ENCODE results near the gene CCT8L2. TPM values are rescaled to one million over a fixed set of nuclear protein-coding genes. Genes with fewer than 3 reads are reported as not detected.
"Not testable (repeated sequence)": the region's sequence is repeated elsewhere in the genome, so short reads cannot be mapped to it uniquely, and the experiment has no call there.

Gene CCT8L2
- total RNA-seq, 2 donors from 2014 or later: not detected

DNA sequence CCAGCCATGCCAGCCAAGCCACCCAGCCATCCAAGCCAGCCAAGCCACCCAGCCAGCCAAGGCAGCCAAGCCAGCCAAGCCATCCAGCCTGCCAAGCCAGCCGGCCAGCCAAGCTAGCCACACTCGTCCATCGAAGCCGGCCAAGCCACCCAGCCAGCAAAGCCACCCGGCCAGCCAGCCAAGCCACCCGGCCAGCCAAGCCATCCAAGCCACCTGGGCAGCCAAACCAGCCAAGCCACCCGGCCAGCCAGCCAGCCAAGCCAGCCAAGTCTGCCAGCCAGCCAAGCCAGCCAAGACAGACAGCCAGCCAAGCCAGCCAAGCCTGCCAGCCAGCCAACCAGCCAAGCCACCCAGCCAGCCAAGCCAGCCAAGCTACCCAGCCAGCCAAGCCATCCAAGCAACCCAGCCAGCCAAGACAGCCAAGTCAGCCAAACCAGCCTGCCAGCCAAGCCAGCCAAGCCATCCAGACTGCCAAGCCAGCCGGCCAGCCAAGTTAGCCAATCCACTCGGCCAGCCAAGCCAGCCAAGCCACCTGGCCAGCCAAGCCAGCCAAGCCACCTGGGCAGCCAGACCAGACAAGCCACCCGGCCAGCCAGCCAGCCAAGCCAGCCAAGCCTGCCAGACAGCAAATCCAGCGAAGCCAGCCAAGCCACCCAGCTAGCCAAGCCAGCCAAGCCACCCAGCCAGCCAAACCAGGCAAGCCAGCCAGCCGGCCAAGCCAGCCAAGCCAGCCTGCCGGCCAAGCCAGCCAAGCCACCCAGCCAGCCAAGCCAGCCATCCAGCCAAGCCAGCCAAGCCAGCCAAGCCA lies 24.8 kb downstream of the CCT8L2 start:
- not testable (repeated sequence) for H3K4me3 Mint-ChIP-seq; H3K36me3 Mint-ChIP-seq (ENCODE audit: low read depth); H3K27me3 Mint-ChIP-seq; H3K27ac Mint-ChIP-seq; H3K9me3 Mint-ChIP-seq; ATAC-seq (replicated peaks); H3K4me1 Mint-ChIP-seq

DNA sequence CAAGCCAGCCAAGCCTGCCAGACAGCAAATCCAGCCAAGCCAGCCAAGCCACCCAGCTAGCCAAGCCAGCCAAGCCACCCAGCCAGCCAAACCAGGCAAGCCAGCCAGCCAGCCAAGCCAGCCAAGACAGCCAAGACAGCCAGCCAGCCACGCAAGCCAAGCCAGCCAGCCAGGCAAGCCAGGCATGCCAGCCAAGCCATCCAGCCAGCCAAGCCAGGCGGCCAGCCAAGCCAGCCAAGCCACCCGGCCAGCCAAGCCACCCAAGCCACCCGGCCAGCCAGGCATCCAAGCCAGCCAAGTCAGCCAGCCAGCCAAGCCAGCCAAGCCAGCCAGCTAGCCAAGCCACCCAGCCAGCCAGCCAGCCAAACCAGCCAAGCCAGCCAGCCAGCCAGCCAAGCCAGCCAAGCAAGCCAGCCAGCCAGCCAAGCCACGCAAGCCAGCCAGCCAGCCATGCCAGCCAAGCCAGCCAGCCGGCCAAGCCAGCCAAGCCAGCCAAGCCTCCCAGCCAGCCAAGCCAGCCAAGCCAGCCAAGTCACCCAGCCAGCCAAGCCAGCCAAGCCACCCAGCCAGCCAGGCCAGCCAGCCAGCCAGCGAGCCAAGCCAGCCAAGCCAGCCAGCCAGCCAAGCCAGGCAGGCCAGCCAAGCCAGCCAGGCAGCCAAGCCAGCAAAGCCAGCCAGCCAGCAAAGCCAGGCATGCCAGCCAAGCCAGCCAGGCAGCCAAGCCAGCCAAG lies 26.0 kb downstream of the CCT8L2 start:
- not testable (repeated sequence) for ATAC-seq (replicated peaks); H3K4me1 Mint-ChIP-seq; H3K9me3 Mint-ChIP-seq; H3K4me3 Mint-ChIP-seq; H3K36me3 Mint-ChIP-seq (ENCODE audit: low read depth); H3K27ac Mint-ChIP-seq; H3K27me3 Mint-ChIP-seq

DNA sequence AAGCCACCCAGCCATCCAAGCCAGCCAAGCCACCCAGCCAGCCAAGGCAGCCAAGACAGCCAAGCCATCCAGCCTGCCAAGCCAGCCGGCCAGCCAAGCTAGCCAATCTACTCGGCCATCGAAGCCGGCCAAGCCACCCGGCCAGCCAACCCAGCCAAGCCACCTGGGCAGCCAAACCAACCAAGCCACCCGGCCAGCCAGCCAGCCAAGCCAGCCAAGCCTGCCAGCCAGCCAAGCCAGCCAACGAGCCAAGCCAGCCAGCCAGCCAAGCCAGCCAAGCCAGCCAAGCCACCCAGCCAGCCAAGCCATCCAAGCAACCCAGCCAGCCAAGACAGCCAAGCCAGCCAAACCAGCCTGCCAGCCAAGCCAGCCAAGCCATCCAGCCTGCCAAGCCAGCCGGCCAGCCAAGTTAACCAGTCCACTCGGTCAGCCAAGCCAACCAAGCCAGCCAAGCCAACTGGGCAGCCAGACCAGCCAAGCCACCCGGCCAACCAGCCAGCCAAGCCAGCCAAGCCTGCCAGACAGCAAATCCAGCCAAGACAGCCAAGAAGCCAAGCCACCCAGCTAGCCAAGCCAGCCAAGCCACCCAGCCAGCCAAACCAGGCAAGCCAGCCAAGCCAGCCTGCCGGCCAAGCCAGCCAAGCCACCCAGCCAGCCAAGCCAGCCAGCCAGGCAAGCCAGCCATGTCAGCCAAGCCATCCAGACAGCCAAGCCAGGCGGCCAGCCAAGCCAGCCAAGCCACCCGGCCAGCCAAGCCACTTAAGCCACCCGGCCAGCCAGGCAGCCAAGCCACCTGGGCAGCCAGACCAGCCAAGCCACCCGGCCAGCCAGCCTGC lies 26.8 kb downstream of the CCT8L2 start:
- H3K27me3 Mint-ChIP-seq; ATAC-seq (replicated peaks); H3K4me3 Mint-ChIP-seq; H3K9me3 Mint-ChIP-seq; H3K36me3 Mint-ChIP-seq (ENCODE audit: low read depth); H3K4me1 Mint-ChIP-seq; H3K27ac Mint-ChIP-seq: not testable (repeated sequence)

DNA sequence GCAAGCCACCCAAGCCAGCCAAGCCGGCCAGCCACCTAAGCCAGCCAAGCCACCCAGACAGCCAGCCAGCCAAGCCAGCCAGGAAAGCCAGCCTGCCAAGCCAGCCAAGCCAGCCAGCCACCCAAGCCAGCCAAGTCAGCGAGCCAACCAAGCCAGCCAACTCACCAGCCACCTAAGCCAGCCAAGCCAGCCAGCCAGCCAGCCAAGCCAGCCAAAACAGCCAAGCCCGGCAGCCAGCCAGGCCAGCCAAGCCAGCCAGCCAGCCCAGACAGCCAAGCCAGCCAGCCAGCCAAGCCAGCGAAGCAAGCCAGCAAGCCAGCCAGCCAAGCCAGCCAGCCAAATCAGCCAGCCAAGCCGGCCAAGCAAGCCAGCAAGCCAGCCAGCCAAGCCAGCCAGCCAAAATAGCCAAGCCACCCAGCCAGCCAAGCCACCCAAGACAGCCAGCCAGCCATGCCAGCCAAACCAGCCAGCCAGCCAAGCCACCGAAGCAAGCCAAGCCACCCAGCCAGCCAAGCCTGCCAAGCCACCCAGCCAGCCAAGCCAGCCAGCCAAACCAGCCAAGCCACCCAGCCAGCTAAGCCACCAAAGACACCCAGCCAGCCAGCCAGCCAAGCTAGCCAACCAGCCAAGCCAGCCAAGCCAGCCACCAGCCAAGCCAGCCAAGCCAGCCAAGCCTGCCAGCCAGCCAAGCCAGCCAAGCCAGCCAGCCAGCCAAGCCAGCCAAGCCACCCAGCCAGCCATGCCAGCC lies 27.6 kb downstream of the CCT8L2 start:
- ATAC-seq (replicated peaks); H3K36me3 Mint-ChIP-seq (ENCODE audit: low read depth); H3K27me3 Mint-ChIP-seq; H3K27ac Mint-ChIP-seq; H3K4me3 Mint-ChIP-seq; H3K4me1 Mint-ChIP-seq; H3K9me3 Mint-ChIP-seq: not testable (repeated sequence)

DNA sequence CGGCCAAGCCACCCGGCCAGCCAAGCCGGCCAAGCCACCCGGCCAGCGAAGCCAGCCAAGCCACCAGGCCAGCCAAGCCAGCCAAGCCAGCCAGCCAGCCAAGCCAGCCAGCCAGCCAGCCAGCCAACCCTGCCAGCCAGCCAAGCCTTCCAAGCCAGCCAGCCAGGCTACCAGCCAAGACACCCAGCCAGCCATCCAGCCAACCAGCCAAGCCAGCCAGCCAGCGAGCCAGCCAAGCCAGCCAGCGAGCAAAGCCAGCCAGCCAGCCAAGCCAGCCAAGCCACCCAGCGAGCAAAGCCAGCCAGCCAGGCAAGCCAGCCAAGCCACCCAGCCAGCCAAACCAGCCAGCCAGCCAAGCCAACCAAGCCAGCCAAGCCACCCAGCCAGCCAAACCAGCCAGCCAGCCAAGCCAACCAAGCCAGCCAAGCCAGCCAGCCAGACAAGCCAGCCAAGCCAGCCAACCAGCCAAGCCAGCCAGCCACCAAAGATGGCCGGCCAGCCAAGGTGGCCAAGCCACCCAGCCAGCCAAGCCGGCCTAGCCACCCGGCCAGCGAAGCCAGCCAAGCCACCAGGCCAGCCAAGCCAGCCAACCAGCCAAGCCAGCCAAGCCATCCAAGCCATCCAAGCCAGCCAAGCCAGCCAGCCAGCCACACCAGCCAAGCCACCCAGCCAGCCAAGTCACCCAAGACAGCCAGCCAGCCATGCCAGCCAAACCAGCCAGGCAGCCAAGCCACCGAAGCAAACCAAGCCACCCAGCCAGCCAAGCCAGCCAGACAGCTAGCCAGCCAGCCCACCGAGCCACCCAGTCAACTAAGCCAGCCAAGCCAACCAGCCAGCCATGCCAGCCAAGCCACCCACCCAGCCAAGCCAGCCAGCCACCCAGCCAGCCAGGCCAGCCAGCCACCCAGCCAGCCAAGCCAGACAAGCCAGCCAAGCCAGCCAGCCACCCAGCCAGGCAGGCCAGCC lies 28.8 kb downstream of the CCT8L2 start:
- Mint-ChIP-seq H3K27me3 (no peaks in the 10 kb centered on the region), H3K27ac (no peak overlapping the region), H3K9me3 (no peaks in the 10 kb centered on the region), H3K4me3 (no peak overlapping the region), H3K4me1 (no peaks in the 10 kb centered on the region), H3K36me3 (ENCODE audit: low read depth) (no peaks in the 10 kb centered on the region)
- ATAC-seq (replicated peaks): no peak

DNA sequence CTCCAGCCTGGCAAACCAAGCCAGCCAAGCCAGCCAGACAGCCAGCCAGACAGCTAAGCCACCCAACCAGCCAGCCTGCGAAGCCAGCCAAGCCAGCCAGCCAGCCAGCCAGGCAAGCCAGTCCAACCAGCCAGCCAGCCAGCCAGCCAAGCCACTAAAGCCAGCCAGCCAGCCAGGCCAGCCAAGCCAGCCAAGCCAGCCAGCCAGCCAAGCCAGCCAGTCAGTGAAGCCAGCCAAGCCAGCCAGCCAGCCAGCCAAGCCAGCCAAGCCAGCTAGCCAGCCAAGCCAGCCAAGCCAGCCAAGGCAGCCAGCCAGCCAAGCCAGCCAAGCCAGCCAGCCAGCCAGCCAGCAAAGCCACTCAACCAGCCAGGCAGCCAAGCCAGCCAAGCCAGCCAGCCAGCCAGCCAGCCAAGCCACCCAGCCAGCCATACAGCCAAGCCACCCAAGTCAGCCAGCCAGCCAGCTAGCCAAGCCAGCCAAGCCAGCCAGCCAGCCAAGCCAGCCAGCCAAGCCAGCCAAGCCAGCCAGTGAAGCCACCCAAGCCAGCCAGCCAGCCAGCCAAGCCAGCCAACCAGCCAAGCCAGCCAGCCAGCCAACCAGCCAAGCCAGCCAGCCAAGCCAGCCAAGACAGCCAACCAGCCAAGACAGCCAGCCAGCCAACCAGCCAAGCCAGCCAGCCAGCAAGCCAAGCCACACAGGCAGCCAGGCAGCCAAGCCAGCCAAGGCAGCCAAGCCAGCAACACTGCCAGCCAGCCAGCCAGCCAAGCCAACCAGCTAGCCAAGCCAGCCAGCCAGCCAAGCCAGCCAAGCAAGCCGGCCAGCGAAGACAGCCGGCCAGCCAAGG lies 29.7 kb downstream of the CCT8L2 start:
- H3K27me3 Mint-ChIP-seq: no peaks in the 10 kb centered on the region
- no peaks in the 10 kb centered on the region for H3K9me3 Mint-ChIP-seq
- H3K36me3 Mint-ChIP-seq (ENCODE audit: low read depth): no peaks in the 10 kb centered on the region
- no peak for ATAC-seq (replicated peaks)
- no peaks in the 10 kb centered on the region for H3K4me1 Mint-ChIP-seq
- no peak overlapping the region for H3K4me3 Mint-ChIP-seq
- no peak overlapping the region for H3K27ac Mint-ChIP-seq

DNA sequence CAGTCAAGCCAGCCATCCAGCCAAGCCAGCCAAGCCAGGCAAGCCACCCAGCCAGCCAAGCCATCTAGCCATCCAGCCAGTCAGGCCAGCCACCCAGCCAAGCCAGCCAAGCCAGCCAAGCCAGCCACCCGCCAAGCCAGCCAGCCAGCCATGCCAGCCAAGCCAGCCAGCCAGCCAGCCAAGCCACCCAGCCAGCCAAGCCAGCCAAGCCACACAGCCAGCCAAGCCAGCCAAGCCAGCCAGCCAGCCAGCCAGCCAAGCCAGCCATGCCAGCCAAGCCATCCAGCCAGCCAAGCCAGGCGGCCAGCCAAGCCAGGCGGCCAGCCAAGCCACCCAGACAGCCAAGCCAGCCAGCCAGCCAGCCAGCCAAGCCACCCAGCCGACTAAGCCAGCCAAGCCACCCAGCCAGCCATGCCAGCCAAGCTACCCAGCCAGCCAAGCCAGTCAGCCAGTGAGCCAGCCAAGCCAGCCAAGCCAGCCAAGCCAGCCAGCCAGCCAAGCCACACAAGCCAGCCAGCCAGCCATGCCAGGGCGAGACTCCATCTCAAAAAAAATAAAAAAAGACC lies 31.4 kb downstream of the CCT8L2 start:
- not testable (repeated sequence) for H3K36me3 Mint-ChIP-seq (ENCODE audit: low read depth); H3K27me3 Mint-ChIP-seq; H3K4me1 Mint-ChIP-seq; H3K27ac Mint-ChIP-seq; H3K4me3 Mint-ChIP-seq; H3K9me3 Mint-ChIP-seq; ATAC-seq (replicated peaks)

DNA sequence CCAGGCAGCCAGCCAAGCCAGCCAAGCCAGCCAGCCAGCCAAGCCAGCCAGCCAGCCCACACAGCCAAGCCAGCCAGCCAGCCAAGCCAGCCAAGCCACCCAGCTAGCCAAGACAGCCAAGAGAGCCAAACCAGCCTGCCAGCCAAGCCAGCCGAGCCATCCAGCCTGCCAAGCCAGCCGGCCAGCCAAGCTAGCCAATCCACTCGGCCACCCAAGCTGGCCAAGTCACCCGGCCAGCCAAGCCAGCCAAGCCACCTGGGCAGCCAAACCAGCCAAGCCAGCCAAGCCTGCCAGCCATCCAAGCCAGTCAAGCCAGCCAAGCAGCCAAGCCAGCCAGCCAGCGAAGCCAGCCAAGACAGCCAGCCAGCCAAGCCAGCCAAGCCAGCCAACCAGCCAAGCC lies 32.0 kb downstream of the CCT8L2 start:
- H3K27ac Mint-ChIP-seq; H3K4me1 Mint-ChIP-seq; H3K9me3 Mint-ChIP-seq; H3K36me3 Mint-ChIP-seq (ENCODE audit: low read depth); H3K4me3 Mint-ChIP-seq; ATAC-seq (replicated peaks); H3K27me3 Mint-ChIP-seq: not testable (repeated sequence)

DNA sequence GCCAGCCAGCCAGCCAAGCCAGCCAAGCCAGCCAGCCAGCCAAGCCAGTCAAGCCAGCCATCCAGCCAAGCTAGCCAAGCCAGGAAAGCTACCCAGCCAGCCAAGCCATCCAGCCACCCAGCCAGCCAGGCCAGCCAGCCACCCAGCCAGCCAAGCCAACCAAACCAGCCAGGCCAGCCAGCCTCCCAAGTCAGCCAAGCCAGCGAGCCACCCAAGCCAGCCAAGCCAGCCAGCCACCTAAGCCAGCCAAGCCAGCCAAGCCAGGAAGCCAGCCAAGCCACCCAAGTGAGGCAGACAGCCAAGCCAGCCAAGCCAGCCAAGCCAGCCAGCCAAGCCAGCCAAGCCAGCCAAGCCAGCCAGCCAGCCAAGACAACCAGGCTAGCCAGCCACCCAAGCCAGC lies 32.6 kb downstream of the CCT8L2 start:
- not testable (repeated sequence) for H3K27ac Mint-ChIP-seq; H3K36me3 Mint-ChIP-seq (ENCODE audit: low read depth); H3K9me3 Mint-ChIP-seq; H3K4me3 Mint-ChIP-seq; H3K4me1 Mint-ChIP-seq; H3K27me3 Mint-ChIP-seq; ATAC-seq (replicated peaks)

DNA sequence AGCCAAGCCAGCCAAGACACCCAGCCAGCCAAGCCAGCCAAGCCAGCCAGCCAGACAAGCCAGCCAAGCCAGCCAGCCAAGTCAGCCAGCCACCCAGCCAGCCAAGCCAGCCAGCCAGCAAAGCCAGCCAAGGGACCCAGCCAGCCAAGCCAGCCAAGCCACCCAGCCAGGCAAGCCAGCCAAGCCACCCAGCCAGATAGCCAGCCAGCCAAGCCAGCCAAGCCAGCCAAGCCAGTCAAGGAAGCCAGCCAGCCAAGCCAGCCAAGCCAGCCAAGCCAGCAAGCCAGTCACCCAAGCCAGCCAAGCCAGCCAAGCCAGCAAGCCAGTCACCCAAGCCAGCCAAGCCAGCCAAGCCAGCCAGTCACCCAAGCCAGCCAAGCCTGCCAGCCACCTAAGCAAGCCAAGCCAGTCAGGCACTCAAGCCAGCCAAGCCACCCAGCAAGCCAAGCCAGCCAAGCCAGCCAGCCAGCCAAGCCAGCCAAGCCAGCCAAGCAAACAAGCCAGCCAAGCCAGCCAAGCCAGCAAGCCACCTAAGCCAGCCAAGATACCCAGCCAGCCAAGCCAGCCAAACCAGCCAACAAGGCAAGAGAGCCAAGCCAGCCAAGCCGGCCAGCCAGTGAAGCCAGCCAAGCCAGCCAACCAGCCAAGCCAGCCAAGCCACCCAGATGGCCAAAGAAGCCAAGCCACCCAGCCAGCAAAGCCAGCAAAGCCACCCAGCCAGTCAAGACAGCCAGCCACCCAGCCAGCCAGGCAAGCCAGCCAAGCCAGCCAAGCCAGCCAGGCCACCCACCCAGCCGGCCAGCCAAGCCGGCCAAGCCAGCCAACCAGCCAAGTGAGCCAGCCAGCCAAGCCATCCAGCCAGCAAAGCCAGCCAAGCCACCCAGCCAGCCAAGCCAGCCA lies 33.3 kb downstream of the CCT8L2 start:
- H3K9me3 Mint-ChIP-seq: no peaks in the 10 kb centered on the region
- no peaks in the 10 kb centered on the region for H3K4me1 Mint-ChIP-seq
- H3K27me3 Mint-ChIP-seq: no peaks in the 10 kb centered on the region
- ATAC-seq (replicated peaks): no peak
- no peak overlapping the region for H3K4me3 Mint-ChIP-seq
- no peaks in the 10 kb centered on the region for H3K36me3 Mint-ChIP-seq (ENCODE audit: low read depth)
- H3K27ac Mint-ChIP-seq: no peak overlapping the region

DNA sequence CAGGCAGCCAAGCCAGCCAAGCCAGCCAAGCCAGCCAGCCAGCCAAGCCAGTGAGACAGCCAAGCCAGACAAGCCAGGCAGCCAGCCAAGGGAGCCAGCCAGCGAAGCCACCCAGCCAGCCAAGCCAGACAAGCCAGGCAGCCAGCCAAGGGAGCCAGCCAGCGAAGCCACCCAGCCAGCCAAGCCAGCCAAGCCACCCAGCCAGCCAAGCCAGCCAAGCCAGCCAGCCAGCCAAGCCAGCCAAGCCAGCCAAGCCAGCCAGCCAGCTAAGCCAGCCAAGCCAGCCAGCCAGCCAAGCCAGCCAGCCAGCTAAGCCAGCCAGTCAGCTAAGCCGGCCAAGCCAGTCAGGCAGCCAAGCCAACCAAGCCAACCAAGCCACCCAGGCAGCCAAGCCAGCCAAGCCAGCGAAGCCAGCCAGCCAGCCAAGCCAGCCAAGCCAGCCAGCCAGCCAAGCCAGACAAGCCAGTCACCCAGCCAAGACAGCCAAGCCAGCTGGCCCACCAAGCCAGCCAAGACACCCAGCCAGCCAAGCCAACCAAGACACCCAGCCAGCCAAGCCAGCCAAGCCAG lies 34.1 kb downstream of the CCT8L2 start:
- H3K9me3 Mint-ChIP-seq; H3K4me3 Mint-ChIP-seq; H3K36me3 Mint-ChIP-seq (ENCODE audit: low read depth); H3K27me3 Mint-ChIP-seq; H3K4me1 Mint-ChIP-seq; H3K27ac Mint-ChIP-seq; ATAC-seq (replicated peaks): not testable (repeated sequence)

DNA sequence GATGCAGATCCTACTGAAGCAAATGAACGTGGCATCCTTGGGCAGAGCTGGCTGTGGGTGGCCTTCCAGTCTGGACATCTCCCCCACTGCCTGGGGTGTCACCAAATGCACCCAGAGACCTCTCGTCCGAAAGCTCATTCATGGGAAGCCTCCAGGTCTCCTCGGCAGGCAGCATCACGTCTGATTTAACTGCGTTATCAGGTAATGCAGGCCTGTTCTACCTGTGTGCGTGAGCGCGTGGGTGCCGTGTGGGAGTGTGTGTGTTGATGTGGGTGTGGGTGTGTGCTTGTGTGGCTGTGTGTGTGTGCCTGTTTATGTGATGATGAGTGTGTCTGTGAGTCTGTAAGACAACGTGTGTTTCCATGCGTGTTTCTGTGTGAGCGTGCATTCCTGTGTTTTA lies 35.1 kb downstream of the CCT8L2 start:
- ATAC-seq (replicated peaks); H3K4me3 Mint-ChIP-seq: not testable (repeated sequence)

More for the DNA sequence above, 35.1 kb downstream of the CCT8L2 start:
- not testable (repeated sequence) for H3K9me3 Mint-ChIP-seq; H3K36me3 Mint-ChIP-seq (ENCODE audit: low read depth); H3K27me3 Mint-ChIP-seq; H3K27ac Mint-ChIP-seq; H3K4me1 Mint-ChIP-seq
